NCI-H526 treated with DMSO at 0.1 percent for 48 hours (cell line): ENCODE results near the gene CDKL1.
"Not testable (repeated sequence)": the region's sequence is repeated elsewhere in the genome, so short reads cannot be mapped to it uniquely, and the experiment has no call there.

Experiments
- DNase-seq: peaks from one replicate; lab custom pipeline; 2025; lab: John Stamatoyannopoulos, UW

Gene CDKL1

GRCh38 chr14:50333014-50333509 lies 63.6 kb downstream of the CDKL1 start:
- DNase-seq: no peak

- no peak for DNase-seq
These were observed 65.1 kb downstream of the CDKL1 start for GRCh38 chr14:50331596-50331995.

GRCh38 chr14:50321009-50321660 lies 75.5 kb downstream of the CDKL1 start:
- peak; percentile 82 for DNase-seq

GRCh38 chr14:50320283-50320682 lies 76.4 kb downstream of the CDKL1 start:
- no peak for DNase-seq

- no peak for DNase-seq
These were observed 77.0 kb downstream of the CDKL1 start for GRCh38 chr14:50319721-50320120.

GRCh38 chr14:50319293-50319692 lies 77.4 kb downstream of the CDKL1 start:
- DNase-seq: no peak

GRCh38 chr14:50318031-50318626 lies 78.6 kb downstream of the CDKL1 start:
- DNase-seq: peak; percentile 56

- not testable (repeated sequence) for DNase-seq
These were observed 82.6 kb downstream of the CDKL1 start for GRCh38 chr14:50314098-50314497.

- DNase-seq: peak; percentile 88
These were observed 84.0 kb downstream of the CDKL1 start for GRCh38 chr14:50312734-50313054.

GRCh38 chr14:50311972-50312733 lies 84.5 kb downstream of the CDKL1 start, which contains the start of the genes DMAC2L and L2HGDH:
DMAC2L (plus strand) TSS chr14:50312324; CDS start chr14:50321488, 9,164 bp downstream.
L2HGDH (minus strand) TSS chr14:50312229; CDS start chr14:50312150, 79 bp downstream.
- peak; percentile 96 for DNase-seq

- no peak for DNase-seq
These were observed 85.2 kb downstream of the CDKL1 start for GRCh38 chr14:50311337-50311971.

GRCh38 chr14:50310445-50310844 lies 86.2 kb downstream of the CDKL1 start:
- no peak for DNase-seq

- no peak for DNase-seq
These were observed 88.2 kb downstream of the CDKL1 start for GRCh38 chr14:50308363-50308915.

- no peak for DNase-seq
These were observed 92.8 kb downstream of the CDKL1 start for GRCh38 chr14:50303744-50304471.

GRCh38 chr14:50301914-50302313 lies 94.8 kb downstream of the CDKL1 start:
- DNase-seq: no peak

- DNase-seq: no peak
These were observed 97.1 kb downstream of the CDKL1 start for GRCh38 chr14:50299585-50299984.

- DNase-seq: no peak
These were observed 106.4 kb downstream of the CDKL1 start for GRCh38 chr14:50290306-50290705.

GRCh38 chr14:50288146-50288545 lies 108.5 kb downstream of the CDKL1 start:
- no peak for DNase-seq

- no peak for DNase-seq
These were observed 110.8 kb downstream of the CDKL1 start for GRCh38 chr14:50285861-50286260.
